DND-41 (cell line): ENCODE results near the gene GRK2.

Experiments used
- ATAC-seq: fragments of 200-7000 bp; cut with Tn5 transposase; 3 replicates; pipeline ENCODE4 v1.9.1; 2021; ENCODE audit warnings: low read depth; ENCODE audit not compliant: insufficient read depth
- DNase-seq: peaks from one replicate; pipeline ENCODE4 v3.0.0-alpha.2; 2020
- H2AFZ ChIP-seq: 2 replicates; pipeline ENCODE4 v1.6.0; 2012; ENCODE audit warnings: low read depth, low read length
- H3K27ac ChIP-seq: 2 replicates; pipeline ENCODE4 v1.5.1; 2012; ENCODE audit warnings: low read length, inconsistent platforms
- H3K27me3 ChIP-seq: fragments of 200-600 bp; sonication (generic); 2 replicates; pipeline ENCODE4 v1.6.0; 2012; ENCODE audit warnings: low read length, mild to moderate bottlenecking, inconsistent platforms; ENCODE audit not compliant: insufficient read depth, poor library complexity
- H3K36me3 ChIP-seq: 2 replicates; pipeline ENCODE4 v1.5.1; 2012; ENCODE audit warnings: low read length, inconsistent platforms; ENCODE audit not compliant: insufficient read depth
- H3K4me1 ChIP-seq: 2 replicates; pipeline ENCODE4 v1.5.1; 2012; ENCODE audit warnings: mild to moderate bottlenecking, low read length; ENCODE audit not compliant: insufficient read depth
- H3K4me2 ChIP-seq: 2 replicates; pipeline ENCODE4 v1.6.0; 2012; ENCODE audit warnings: mild to moderate bottlenecking, moderate library complexity, low read length, inconsistent platforms; ENCODE audit not compliant: insufficient read depth
- H3K4me3 ChIP-seq, 2 experiments: fragments of 200-600 bp in 1 of 2; shearing (Covaris generic) in 1 of 2; 2 replicates each; pipeline ENCODE4 v1.5.1; 2012 to 2016; ENCODE audit warnings: inconsistent platforms in 2 of 2, low read length in 2 of 2, mild to moderate bottlenecking in 2 of 2, low read depth in 1 of 2, moderate library complexity in 1 of 2
- H3K79me2 ChIP-seq: 2 replicates; pipeline ENCODE4 v1.6.0; 2012; ENCODE audit warnings: low read length, inconsistent platforms; ENCODE audit not compliant: insufficient read depth
- H3K9ac ChIP-seq: 2 replicates; pipeline ENCODE4 v1.6.0; 2012; ENCODE audit warnings: low read depth, mild to moderate bottlenecking, inconsistent platforms, low read length, moderate library complexity
- H3K9me3 ChIP-seq: 2 replicates; pipeline ENCODE4 v1.5.1; 2012; ENCODE audit warnings: low read length, moderate library complexity, mild to moderate bottlenecking, inconsistent platforms; ENCODE audit not compliant: insufficient read depth, severe bottlenecking
- H4K20me1 ChIP-seq: 2 replicates; pipeline ENCODE4 v1.6.0; 2012; ENCODE audit warnings: low read length; ENCODE audit not compliant: insufficient read depth
- CTCF ChIP-seq: IDR thresholded peaks from 2 replicates; pipeline ENCODE4 v1.5.1; 2012; ENCODE audit warnings: borderline replicate concordance, low read length, moderate library complexity, mild to moderate bottlenecking; ENCODE audit not compliant: poor library complexity, severe bottlenecking; ENCODE audit errors: extremely low read depth
- EZH2 ChIP-seq: IDR thresholded peaks from 3 replicates; pipeline ENCODE4 v1.6.1; 2012; ENCODE audit warnings: borderline replicate concordance, low read depth, mild to moderate bottlenecking, moderate library complexity, low read length, inconsistent platforms; ENCODE audit not compliant: severe bottlenecking

The GRK2 gene

DNA sequence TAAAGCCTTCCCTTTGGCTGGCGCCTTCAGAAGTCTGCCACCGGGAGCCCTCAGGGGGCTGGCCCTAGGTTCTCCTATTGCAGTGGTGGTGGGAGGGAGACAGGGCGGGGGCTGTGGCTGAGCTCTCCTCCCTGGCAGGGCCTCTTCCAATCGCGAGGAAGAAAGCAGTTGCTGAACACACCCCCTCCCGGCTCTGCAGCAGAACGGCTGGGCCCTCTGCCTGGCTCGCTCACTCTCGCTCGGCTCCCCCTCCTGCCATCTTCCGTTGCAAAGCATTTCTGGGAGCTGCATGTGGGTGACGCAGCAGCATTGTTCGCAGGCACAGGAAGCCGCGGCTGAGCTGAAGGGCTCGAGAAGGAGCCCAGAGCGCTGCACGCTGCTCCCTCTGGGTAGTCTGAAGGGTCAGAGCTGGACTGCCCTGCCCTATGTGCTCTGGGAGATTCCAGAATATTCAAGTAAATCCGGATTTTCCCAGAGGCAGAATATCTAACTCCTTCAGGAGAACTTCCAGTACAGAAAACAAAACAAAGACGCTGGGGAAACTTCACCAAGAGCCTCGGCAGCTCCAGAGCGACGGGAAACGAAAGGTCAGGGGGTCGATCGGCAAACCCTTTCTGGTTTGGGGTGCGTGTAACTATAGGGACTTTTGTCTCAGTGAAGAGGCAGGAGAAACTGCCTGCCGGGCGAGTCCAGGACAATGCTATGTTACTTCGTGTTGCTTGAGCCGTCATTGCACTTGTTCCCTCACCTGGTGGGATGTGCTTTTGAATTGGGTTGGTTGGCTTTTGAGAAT lies 26.3 kb upstream of the GRK2 start:
- peaks cover 48% of the 10 kb centered on the region for H3K36me3 ChIP-seq
- H4K20me1 ChIP-seq = peaks cover 42% of the 10 kb centered on the region

DNA sequence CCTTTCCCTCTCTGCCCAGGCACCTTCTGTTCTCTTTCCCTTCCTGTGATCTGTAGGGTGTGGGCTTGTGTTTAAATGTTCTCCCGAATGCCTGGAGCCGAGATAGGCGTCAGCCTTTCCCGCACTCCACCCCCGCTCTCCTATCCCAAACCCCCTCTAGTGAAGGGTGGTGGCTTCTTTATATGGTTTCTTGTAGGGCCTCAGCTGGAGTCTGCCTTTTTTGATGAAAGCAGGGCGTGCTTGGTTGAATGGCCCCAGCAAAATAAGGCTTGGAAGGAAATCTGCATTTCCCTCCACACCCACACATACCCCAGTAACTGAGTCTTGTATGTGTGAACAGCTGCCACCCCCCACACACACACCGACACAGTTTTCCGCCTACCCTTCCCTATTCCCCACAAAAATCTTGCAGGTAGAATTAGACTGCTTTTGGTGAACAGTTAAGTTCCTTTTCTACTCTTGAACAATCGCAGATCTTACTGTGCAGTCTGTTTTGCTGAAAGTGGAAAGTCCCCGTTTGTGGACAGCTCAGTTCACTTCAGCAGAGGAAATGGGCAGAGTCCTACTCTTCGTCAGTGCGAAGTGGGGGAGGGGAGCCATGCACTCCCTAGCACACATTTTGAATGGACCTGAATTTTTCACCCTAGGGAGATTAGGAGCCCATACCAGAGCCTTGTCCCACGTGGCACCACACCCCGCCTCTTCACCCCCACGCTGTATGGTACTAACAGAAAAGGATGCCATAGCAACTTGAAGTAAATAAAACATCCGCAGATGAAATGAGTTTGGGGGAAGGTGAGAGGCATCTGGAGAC lies 25.5 kb upstream of the GRK2 start:
- DNase-seq (peak; percentile 73), ATAC-seq (peak; percentile 10)
- TF ChIP-seq EZH2 (no peak), CTCF (no peak)
- peaks cover 63% of the 10 kb centered on the region for H3K79me2 ChIP-seq
- peaks cover 45% of the 10 kb centered on the region for H4K20me1 ChIP-seq
- H3K27me3 ChIP-seq = no peaks in the 10 kb centered on the region
- H3K27ac ChIP-seq = peak overlapping the region; percentile 90
- peak overlapping the region; percentile 88 for H3K4me2 ChIP-seq
- H3K36me3 ChIP-seq = peaks cover 55% of the 10 kb centered on the region
- H3K4me3 ChIP-seq = peak overlapping the region; percentile 72 to 92
- peak overlapping the region; percentile 70; the same call in 1 of the 2 replicates for H2AFZ ChIP-seq
- H3K9me3 ChIP-seq = no peaks in the 10 kb centered on the region
- peaks cover 53% of the 10 kb centered on the region for H3K4me1 ChIP-seq
- peak overlapping the region; percentile 72 for H3K9ac ChIP-seq

More for the DNA sequence above, 26.3 kb upstream of the GRK2 start:
- Histone ChIP-seq H3K27me3 (no peaks in the 10 kb centered on the region), H3K27ac (peak overlapping the region; percentile 90), H2AFZ (peak overlapping the region; percentile 75), H3K4me3 (peak overlapping the region; percentile 72 to 92), H3K4me1 (peaks cover 53% of the 10 kb centered on the region), H3K4me2 (peak overlapping the region; percentile 93), H3K9me3 (no peaks in the 10 kb centered on the region), H3K79me2 (peaks cover 58% of the 10 kb centered on the region), H3K9ac (peak overlapping the region; percentile 72)
- DNase-seq = peak; percentile 99
- TF ChIP-seq EZH2 (no peak), CTCF (no peak)
- peak; percentile 96 for ATAC-seq

- Histone ChIP-seq H3K9ac (no peak overlapping the region), H3K4me2 (peak overlapping the region; percentile 88; the same call in 1 of the 2 replicates), H2AFZ (no peak overlapping the region), H3K4me1 (peaks cover 48% of the 10 kb centered on the region), H4K20me1 (peaks cover 49% of the 10 kb centered on the region), H3K4me3 (no peak overlapping the region), H3K27me3 (no peaks in the 10 kb centered on the region), H3K9me3 (no peaks in the 10 kb centered on the region), H3K27ac (no peak overlapping the region), H3K36me3 (peaks cover 62% of the 10 kb centered on the region), H3K79me2 (peaks cover 65% of the 10 kb centered on the region)
- DNase-seq = no peak
- no peak for ATAC-seq
- no peak for TF ChIP-seq EZH2
- TF ChIP-seq CTCF = no peak
Observed at GRCh38 chr11:67242548-67242947, 23.7 kb upstream of the GRK2 start.
